Measurements from ENCODE around the gene IFI27L1.

The IFI27L1 gene

DNA sequence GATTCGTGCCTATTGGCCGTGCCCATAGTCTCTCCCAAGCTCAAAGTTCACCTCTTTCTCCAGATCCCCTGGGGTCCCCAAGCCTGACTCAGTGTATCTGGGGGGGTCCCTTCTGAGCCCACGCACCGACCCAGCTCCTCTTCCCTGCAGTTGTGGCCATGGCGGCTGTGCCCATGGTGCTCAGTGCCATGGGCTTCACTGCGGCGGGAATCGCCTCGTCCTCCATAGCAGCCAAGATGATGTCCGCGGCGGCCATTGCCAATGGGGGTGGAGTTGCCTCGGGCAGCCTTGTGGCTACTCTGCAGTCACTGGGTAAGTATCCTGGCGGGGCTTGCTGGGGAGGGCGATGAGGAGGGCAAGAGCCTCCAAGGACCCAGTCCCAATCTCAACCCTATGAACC, 34.5 kb downstream of the IFI27L1 start:
- no peak for DNase-seq

DNA sequence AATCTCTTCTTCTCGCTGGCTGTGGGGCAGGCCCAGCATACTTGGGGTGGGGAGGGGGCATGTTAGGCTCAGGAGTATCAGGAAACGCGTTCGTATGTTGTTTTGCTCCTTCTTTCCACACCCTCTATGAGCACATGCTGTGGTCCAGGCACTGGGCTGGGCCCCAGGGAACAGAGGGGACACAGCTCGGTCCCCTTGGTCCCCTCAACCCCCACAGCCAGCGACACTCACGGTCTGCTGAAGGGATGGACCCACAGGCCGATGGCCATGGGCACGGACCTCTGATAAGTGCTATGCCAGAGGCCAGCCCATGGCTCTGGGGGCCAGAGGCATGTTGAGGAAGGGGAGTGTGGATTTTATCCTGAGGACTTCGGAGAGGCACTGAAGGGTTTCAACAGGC, 35.6 kb downstream of the IFI27L1 start:
- DNase-seq, result no peak

DNA sequence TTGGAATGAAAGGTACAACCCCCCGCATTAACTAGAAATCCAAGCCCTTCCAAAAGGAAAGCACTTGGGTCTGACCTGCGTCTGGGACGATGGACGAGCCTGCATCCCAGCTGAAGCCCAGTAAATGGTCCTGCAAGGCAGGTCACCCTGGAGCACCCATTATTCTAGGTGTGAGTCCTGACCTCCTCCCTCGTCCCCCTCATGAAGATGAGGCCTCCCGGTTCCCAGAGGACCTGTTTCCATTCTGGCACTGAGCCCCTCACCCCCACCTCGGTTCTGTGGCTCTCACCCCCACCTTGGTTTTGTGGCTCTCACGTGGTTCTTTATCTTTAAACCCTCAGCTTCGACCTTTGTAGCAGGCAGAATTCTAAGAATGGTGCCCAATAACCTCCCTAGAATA, 36.7 kb downstream of the IFI27L1 start:
- no peak for DNase-seq

DNA sequence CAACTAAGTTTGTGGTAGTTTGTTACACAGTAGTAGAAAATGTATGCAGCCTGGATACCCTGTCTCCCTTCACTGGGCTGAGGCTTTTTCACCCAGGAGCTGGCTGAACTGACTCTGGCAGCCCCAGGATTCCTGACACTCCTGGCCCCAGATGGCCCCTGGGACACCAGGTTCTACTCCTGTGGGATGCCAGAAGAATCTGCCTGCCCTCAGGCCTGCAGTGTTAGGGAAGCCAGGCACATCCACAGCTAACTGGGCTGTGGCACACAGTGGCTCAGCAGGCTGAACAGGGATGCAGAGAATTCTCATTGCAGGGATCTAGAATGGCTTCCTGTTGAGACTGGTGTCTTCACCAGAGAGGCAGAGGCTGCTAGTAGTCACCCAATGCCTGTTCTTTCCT, 38.0 kb downstream of the IFI27L1 start:
- no peak for DNase-seq

DNA sequence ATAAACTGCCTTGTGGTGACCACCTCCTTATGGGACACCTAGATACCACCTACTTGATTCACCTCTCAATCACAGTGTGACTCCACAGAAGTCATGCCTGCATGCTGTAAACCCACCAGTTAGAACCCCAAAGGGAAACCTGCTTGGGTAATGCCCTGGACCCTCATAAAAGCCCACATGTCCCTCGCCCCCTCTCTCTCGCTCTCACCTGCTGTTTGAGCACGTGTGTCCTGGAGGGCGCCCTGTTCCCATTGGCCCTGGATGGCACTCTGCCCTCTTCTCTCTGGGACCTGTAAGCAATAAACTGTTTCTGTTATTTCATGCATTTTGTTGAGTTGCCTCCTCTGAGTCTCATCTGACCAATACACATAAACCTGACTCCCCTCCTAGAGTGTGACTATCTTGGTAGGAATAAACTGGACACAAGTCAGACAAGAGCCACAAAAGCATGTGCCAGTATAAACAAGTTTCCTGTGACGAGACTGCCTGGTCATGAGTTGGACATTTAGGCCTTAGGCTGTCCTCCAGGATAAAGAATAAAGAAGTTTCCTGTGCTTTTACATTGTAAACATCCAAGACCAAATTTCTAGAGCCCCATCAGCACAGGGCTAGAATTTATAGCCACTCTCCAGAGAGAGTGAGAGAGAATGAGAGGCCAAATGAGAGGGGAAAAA, 39.7 kb downstream of the IFI27L1 start:
- no peak for DNase-seq

DNA sequence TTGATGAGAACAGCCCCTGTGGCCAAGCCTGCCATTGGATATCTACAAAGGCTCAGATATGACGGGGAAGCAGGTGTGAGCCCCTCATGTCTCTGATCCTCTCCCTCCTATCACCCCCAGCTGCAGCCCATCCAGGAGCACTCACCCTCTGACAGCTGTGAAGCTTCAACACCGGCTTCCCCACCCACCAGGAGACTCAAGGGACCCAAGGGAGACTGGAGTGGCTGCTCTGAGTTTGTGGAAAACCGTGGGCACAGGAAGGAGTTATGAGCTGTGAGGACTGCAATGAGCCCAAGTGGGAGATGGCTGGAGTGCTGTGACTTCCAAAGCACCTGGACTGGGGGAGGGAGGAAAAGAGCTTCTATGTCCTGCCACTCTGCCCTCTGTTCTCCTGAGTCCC, 40.4 kb downstream of the IFI27L1 start:
- DNase-seq, result no peak

DNA sequence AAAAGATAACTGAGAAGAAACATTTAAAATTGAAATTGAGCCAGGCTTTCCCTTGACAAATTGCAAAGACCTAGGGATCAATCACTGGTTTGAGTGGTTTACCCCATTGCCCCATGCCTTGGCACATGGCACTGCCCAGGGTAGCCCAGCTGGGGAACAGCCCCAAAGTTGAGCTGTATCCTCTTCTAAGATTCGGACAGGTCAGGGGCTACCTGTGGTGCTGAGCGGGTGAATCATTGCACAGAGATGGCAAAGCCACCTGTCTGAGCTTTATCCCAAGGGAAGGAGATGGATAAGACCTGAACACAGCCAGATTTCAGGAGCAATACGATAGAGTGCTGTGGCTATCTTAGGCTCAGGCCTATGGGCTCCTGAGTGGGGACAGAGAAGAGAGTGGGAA, 41.3 kb downstream of the IFI27L1 start:
- no peak for DNase-seq

DNA sequence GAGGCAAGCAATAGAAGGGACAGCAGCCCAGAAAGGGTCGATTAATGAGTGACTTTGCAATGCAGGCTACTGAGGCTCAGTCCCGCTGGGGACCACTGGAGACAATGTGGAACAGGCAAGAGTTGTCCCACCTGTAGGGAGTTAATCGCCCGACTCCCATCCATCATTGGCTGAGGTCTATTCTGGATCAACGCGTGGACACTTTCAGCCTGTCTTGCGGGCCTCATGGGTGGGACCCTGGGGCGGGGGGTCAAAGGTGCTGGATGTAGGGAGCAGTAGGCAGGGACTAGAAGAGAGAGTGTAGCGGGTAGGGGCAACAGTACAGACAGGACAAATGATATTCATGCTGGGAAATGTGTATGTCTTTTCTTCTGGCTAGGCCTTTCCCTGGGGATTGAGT, 42.2 kb downstream of the IFI27L1 start:
- no peak for DNase-seq

DNA sequence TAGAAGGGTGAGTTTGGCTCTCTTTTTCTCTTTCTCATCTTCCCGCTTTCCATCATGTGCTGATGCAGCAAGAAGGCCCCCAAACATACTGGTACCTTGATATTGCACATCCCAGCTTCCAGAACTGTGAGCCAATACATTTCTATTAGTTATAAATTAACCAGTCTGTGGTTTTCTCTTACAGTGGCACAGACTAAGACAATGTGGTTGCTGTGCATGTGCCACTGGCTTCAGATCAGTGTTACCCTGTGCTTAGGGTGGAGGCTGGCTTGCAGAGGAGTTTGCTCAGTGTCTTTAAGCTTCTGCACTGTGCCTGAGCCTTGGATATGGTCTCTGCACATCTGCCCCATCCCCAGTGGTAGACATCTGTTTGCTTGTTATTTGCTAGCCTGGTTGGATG, 42.8 kb downstream of the IFI27L1 start:
- no peak for DNase-seq

DNA sequence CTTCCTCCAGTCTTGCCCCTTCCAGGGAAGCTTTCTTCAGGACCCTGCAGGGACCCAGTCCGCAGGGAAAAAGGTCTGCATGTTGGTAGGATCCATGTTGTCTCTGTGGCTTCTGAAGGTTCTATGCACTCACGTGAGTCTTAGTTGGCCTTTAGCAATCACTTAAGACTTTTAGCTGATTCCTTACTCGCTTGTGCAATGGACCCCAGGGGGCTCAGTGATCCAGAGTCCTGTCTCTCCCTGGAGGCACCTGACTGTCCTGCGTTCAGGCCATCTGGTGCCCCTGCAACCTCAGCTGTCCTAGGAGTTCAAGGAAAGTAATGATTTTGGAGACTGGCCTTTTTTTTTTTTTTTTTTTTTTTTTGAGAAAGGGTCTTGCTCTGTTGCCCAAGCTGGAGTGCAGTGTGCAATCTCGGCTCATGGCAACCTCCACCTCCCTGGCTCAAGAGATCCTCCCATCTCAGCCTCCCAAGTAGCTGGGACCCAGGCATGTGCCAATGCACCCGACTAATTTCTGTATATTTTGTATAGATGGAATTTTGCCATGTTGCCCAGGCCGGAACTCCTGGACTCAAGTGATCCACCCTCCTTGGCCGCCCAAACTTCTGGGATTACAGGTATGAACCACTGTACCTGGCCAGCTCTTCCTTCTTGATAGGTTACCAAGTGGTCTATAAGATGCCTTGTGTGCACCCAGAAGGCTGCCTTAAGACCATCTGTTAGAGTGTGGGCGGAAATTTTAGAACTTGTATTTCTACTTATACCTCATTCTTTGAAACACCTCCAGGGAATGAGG, 43.7 kb downstream of the IFI27L1 start:
- DNase-seq, result no peak

DNA sequence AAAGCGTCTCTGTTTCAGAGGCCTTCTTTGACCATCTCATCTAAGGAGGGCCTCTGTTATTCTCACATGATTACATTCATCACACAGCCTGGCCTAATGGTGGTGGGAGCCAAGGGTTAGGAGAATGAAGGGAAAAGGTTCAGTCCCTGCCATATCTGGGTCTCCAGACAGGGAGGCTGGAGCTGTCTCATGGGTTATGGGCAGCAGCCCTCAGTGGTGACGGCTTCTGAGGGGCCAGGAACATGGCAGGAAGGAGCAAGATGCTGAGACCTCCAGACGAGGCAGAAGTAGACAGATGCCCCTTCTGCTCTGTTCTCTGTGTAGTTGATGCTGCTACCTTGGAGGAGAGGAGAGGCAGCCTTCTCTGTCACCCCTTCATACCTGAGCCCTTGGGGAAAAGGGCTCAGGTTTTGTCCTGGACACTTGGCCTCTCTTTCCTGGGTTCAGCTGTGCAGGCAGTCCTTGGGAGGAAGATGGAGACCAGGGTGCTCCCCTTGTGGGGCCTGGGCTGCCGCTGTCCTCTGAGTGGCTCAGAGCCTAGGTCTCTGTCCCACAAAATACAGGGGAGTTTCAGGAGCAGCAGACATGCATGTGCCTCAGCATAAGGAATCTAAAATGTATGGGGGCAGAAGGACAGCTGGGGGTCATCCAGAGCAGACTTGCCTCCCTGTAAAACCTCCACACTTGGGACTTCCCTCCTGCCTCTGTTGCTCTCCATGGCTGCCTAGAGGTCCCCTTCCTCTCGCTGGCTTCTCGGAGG, 44.7 kb downstream of the IFI27L1 start:
- DNase-seq, result no peak

DNA sequence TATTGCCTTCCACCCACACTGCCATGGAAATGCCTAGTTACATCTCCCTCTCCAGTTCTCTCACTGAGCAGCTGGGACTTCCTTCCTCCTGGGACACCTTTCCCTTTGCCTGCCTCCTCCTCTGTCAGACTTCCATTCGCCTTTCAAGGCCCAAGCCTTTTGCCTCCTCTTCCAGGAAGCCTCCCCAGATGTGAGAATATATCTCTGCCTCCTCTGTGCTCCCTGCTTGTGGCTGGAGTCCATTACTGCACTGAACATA, 45.2 kb downstream of the IFI27L1 start:
- DNase-seq, result no peak

DNA sequence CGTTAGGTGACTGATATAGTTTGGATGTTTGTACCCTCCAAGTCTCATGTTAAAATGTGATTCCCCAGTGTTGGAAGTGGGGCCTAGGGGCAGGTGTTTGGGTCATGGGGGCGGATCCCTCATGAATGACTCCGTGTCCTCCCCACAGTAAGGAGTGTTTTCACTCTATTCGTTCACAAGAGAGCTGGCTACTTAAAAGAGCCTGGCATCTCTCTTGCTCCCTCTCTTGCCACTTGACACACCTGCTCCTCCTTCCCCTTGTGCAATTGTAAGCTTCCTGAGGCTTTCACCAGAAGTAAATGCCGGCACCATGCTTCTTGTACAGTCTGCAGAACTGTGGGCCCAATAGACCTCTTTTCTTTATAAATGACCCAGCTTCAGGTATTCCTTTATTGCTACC, 45.7 kb downstream of the IFI27L1 start:
- DNase-seq, result no peak

DNA sequence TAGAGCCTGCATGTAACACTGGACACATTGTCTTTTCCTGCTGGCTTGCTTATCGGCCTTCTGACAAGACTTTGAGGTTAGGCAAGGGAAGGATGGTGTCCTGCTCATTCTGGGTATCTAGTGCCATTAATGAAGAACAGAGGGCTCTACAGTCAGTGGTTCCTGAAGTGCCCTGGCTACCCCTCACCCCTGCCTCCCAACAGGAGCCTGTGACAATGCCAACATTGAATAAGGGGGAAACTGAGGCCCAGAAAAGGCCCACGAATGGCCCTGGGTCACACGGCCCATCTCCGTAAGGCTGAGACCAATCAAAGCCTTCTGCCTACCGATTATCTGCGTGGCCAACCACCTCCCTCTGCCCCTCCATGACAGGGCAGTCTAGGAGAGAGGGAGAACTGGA, 46.2 kb downstream of the IFI27L1 start:
- DNase-seq, result no peak

DNA sequence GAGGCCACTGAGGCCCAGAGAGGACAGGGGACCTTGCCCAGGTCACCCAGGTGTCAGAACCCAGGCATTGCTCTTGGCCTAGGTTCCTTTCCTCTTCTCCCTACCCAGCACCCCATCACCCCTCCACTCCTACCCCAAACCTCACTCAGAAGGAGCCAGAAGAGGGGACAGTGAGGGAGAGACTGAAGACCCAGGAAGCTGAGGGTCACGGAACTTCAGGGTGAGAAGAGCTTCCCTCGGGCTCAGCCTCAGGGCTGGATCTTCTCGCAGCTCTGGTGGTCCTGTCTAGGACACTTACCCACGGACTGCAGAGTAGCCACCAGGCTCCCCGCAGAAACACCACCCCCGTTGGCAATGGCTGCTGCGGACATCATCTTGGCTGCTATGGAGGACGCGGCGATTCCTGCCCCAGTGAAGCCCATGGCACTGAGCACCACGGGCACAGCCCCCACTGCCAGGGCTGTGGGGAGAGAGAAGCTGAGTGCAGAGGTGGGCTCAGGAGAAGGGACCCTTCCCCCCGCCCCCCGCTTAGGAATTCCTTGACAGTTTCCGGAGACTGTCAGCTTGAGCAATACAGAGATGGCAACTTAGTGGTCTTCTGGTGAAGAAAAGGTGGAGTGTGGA, 47.2 kb downstream of the IFI27L1 start:
- no peak for DNase-seq

DNA sequence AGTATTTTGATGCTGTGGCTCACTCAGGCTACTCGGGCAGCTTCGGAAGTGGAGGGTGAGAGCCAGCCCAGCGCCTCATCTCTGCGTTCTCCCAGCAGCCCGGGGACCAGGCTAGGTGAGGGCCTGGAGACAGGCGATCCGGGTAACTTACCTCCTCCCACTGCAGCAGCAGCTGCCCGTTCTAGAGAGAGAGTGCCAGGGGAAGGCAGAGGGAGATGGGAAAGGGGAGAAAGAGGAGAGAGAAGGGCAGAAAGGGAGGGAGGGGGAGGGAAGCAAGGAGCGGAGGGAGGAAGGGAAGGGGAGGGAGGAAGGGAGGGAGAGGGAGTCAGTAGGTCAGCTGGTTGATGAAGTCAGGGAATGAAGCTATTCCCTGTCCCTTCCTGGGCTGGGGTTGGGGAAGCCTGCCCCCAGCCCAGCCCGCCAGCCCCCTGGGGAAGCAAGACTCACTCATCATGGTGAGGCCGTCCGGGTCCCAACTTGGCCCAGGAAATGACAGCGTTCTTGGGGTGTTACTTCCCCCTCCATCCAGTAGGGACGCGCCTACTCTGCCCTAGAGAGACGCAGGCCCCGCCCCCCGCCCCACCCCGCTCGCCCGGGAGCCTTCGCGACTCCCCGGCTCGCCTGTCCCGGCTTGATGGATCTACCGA, 48.1 kb downstream of the IFI27L1 start, which contains the start of gene IFI27L2:
Gene IFI27L2 (minus strand): TSS at position 494 of the 647 bp plus-strand sequence. CDS start 40 bp downstream, at position 454.
- DNase-seq, result peak; percentile 22 to 65

DNA sequence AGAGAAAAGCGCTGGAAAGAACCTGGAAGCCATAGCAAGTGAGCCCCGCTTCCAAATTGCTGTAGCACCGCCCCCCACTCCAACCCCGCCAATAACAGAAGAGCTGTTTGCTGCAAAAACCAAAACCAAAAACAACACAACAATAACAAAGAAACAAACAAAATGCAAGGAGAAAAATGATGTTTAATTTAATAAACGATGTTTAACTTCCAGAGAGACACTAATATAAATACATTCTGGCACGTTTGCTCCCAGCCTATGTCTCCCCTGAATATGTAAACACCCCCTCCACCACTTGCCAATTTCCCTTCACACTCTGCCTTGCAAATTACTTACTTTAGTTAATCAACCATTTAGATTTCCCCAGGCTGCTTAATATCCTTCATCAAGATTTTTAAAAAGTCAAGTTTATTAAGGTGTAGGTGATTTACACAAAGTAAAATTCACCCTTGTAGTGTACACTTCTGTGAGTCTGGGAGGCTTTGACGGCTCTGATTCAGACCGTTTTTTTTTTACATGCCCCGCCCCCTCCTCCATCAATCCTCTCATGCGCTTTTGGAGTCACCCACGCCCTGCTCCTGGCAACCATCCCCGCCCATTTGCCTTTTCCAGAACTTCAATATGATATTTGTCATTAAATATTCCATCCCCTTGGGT, 48.8 kb downstream of the IFI27L1 start:
- no peak for DNase-seq

DNA sequence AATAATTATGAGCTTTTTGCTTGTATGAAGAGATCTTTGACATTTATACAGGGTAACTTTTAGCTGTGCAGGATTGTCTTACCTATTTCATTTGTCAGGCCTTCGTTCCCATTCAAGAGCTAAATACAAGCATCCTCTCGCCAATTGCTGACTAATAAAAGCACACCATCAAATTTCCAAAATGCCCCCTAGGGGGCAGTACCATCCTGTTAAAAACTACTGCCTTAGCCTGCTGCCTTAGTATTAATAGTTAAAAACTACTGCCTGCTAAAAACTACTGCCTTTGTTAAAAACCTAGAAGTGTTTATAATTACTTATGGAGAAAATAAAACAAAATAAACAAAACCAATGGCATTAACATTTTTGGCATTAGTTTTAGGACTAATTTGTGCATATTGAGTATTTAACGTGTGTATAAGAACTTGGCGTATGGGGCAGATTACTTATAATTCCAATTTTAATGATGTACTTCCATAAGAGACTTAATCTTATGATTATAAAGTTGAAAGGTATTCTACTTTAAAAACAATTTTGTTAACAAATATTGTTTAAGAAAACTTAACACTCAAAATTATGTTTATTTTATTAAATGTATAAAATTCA, 51.3 kb downstream of the IFI27L1 start:
- DNase-seq, result peak in 1 of 2 donors; percentile 77

DNA sequence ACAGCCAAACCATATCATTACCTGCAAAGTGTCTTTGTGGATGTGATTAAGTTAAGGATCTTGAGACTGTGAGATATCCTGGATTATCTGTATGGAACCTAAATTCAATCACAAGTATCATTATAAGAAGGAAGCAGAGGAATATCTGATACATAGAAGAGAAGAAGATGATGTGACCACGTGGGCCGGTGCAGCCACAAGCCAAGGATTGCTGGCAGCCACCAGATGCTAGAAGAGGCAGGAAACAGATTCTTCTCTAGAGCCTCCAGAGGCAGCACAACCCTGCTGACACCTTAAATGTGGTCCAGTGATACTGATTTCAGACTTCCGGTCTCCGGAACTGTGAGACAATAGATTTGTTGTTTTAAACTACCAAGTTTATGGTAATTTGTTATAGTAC, 54.4 kb downstream of the IFI27L1 start:
- DNase-seq, result no peak

DNA sequence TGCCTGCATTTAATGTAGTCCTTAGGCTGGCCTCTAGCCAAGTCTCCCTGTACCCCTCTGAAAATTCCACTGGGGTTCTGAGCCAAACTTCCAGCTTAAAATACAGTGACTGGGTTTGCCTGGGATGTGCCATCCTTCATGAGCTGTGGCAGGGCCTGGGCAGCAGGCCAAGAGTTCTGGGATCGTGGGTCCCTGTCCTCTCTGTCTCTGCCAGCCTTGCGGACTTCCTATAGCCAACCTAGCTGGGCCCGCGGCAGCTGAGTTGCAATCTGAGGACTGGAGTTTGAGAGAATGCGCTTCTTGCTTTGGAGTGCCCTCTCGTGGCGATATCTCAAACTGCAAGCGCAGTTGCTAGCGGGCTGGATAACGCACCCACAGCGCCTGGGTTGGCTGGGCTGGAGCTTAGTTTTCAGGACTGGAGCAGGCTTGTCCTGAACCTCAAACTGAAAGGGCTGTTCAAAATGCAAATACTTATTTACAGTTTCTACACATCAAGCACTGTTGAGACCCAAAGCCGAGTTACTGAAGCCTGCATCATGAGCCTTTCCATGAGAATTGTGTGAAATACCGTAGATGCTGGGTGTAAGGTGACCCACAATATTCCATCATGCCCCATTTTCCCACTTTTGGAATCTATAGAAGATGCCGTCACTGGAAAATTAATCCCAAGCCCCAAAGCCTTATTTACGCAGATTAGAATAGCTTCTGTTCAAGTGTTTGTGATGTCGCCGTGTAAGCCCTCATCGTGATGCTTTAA, 55.6 kb downstream of the IFI27L1 start:
- peak; percentile 50 to 62 for DNase-seq

DNA sequence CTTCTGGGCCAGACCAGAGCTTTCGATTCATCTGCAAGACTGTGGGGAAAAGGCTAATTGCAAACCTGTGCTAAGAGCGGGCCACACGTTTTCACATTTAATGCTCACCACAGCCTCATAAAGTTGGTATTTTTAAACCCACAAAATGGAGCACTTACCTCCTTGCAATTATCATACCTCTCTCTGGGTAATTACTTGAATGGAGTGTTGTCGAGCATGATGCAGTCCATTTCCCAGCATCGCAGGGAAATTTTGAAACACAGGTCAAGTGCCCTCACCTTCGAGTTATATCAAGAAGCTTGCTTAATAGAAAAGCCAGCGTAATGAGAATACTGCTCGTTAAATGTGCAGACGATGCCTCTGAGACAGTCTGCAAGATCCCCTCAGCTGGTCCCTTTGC, 57.1 kb downstream of the IFI27L1 start:
- no peak for DNase-seq

Data from bone marrow (tissue), 2 donors.